Prostate gland (tissue), 2 donors: ENCODE results near the gene RSPH9.

Experiments
- CTCF ChIP-seq, 4 experiments: fragments of 200-600 bp in 2 of 4; fragments of 450-650 bp in 2 of 4; sonication (generic) in 2 of 4; IDR thresholded peaks; 1 replicate in 3 of 4; 2 replicates in 1 of 4; pipeline ENCODE4 v1.5.1; 2016 to 2019; ENCODE audit warnings: antibody characterized with exemption in 4 of 4, mild to moderate bottlenecking in 2 of 4, moderate library complexity in 2 of 4
- POLR2A ChIP-seq: fragments of 450-650 bp; IDR thresholded peaks from one replicate; pipeline ENCODE4 v1.6.1; 2016; ENCODE audit warnings: antibody characterized with exemption, mild to moderate bottlenecking

GRCh38 chr6:43671801-43672690, 27.2 kb downstream of the RSPH9 start:
- TF ChIP-seq CTCF (IDR thresholded peaks at IDR 0.05) (no peak), POLR2A (no peak)
